H9 (cell line): ENCODE results near the gene ARHGEF10L. TPM values are rescaled to one million over a fixed set of nuclear protein-coding genes. Genes with fewer than 3 reads are reported as not detected.

Experiments
- DNase-seq: peaks from one replicate; pipeline ENCODE4 v3.0.0-alpha.2; 2017
- H2AFZ ChIP-seq: one replicate; pipeline ENCODE4 v1.6.1; 2013; ENCODE audit warnings: mild to moderate bottlenecking, low read length, control low read depth, moderate library complexity
- H2AK5ac ChIP-seq: 2 replicates; pipeline ENCODE4 v1.6.1; 2013; ENCODE audit warnings: low read length, control low read depth, mixed read lengths; ENCODE audit not compliant: insufficient read length
- H2BK120ac ChIP-seq: one replicate; pipeline ENCODE4 v1.6.1; 2013; ENCODE audit warnings: low read depth, mild to moderate bottlenecking, low read length, control low read depth, inconsistent platforms; ENCODE audit not compliant: poor library complexity, severe bottlenecking
- H2BK12ac ChIP-seq: 2 replicates; pipeline ENCODE4 v1.6.1; 2013; ENCODE audit warnings: low read length, control low read depth, mixed read lengths, low read depth; ENCODE audit not compliant: insufficient read length
- H2BK15ac ChIP-seq: 2 replicates; pipeline ENCODE4 v1.6.1; 2013; ENCODE audit warnings: low read depth, low read length, control low read depth
- H2BK20ac ChIP-seq: one replicate; pipeline ENCODE4 v1.6.1; 2013; ENCODE audit warnings: low read depth, mild to moderate bottlenecking, low read length, control low read depth, inconsistent platforms; ENCODE audit not compliant: poor library complexity, severe bottlenecking
- H2BK5ac ChIP-seq: 2 replicates; pipeline ENCODE4 v1.6.1; 2013; ENCODE audit warnings: low read length, control low read depth, mixed read lengths; ENCODE audit not compliant: insufficient read length
- H3K14ac ChIP-seq: 2 replicates; pipeline ENCODE4 v1.6.1; 2013; ENCODE audit warnings: low read length, control low read depth; ENCODE audit not compliant: insufficient read depth
- H3K18ac ChIP-seq: 2 replicates; pipeline ENCODE4 v1.6.1; 2013; ENCODE audit warnings: low read depth, mild to moderate bottlenecking, mixed read lengths, low read length, control low read depth; ENCODE audit not compliant: insufficient read length
- H3K23ac ChIP-seq: 2 replicates; pipeline ENCODE4 v1.6.1; 2013; ENCODE audit warnings: low read length, control low read depth, mixed read lengths, low read depth; ENCODE audit not compliant: insufficient read length
- H3K23me2 ChIP-seq: 2 replicates; pipeline ENCODE4 v1.6.1; 2013; ENCODE audit warnings: low read depth, mild to moderate bottlenecking, mixed read lengths, low read length, control low read depth; ENCODE audit not compliant: insufficient read length, poor library complexity, severe bottlenecking
- H3K27ac ChIP-seq: 2 replicates; pipeline ENCODE4 v1.5.1; 2013; ENCODE audit warnings: low read length, control low read depth, mixed read lengths, low read depth; ENCODE audit not compliant: insufficient read length
- H3K27me3 ChIP-seq: 2 replicates; pipeline ENCODE4 v1.6.1; 2013; ENCODE audit warnings: low read length, control low read depth, inconsistent platforms; ENCODE audit not compliant: insufficient read depth
- H3K4ac ChIP-seq: 2 replicates; pipeline ENCODE4 v1.6.1; 2013; ENCODE audit warnings: low read depth, mild to moderate bottlenecking, control low read depth, inconsistent platforms, low read length, moderate library complexity
- H3K4me1 ChIP-seq: 2 replicates; pipeline ENCODE4 v1.6.1; 2013; ENCODE audit warnings: low read length, control low read depth, inconsistent platforms; ENCODE audit not compliant: insufficient read depth
- H3K4me2 ChIP-seq: 2 replicates; pipeline ENCODE4 v1.6.1; 2013; ENCODE audit warnings: low read length, control low read depth, mixed read lengths; ENCODE audit not compliant: insufficient read length, insufficient read depth
- H3K56ac ChIP-seq: 2 replicates; pipeline ENCODE4 v1.6.1; 2013; ENCODE audit warnings: low read depth, mild to moderate bottlenecking, mixed read lengths, low read length, control low read depth; ENCODE audit not compliant: insufficient read length
- H3K79me1 ChIP-seq: 2 replicates; pipeline ENCODE4 v1.6.1; 2013; ENCODE audit warnings: low read depth, mild to moderate bottlenecking, moderate library complexity, low read length, control low read depth, inconsistent platforms; ENCODE audit not compliant: insufficient read depth, poor library complexity, severe bottlenecking
- H3K79me2 ChIP-seq: 2 replicates; pipeline ENCODE4 v1.6.1; 2013; ENCODE audit warnings: low read length, control low read depth, inconsistent platforms; ENCODE audit not compliant: insufficient read depth
- H3K9ac ChIP-seq: 2 replicates; pipeline ENCODE4 v1.6.1; 2013; ENCODE audit warnings: low read length, control low read depth, mixed read lengths; ENCODE audit not compliant: insufficient read length; ENCODE audit errors: extremely low read depth
- H3K9me3 ChIP-seq: one replicate; pipeline ENCODE4 v1.6.1; 2013; ENCODE audit warnings: low read depth, low read length, inconsistent platforms; ENCODE audit not compliant: control insufficient read depth
- H3T11ph ChIP-seq: one replicate; pipeline ENCODE4 v1.6.1; 2013; ENCODE audit warnings: mild to moderate bottlenecking, low read length, control low read depth, inconsistent platforms
- H4K20me1 ChIP-seq: one replicate; pipeline ENCODE4 v1.6.1; 2013; ENCODE audit not compliant: control insufficient read depth, insufficient read length, insufficient read depth
- H4K5ac ChIP-seq: 2 replicates; pipeline ENCODE4 v1.6.1; 2013; ENCODE audit warnings: low read depth, mild to moderate bottlenecking, mixed read lengths, low read length, control low read depth; ENCODE audit not compliant: insufficient read length
- H4K8ac ChIP-seq: replicated peaks from 2 replicates; pipeline ENCODE4 v1.6.1; 2013; ENCODE audit warnings: low read length, control low read depth, mixed read lengths, low read depth; ENCODE audit not compliant: insufficient read length
- H4K91ac ChIP-seq: 2 replicates; pipeline ENCODE4 v1.6.1; 2013; ENCODE audit warnings: low read depth, mild to moderate bottlenecking, moderate library complexity, mixed read lengths, low read length, control low read depth; ENCODE audit not compliant: insufficient read length
- H3K27ac Mint-ChIP-seq, 3 experiments: 2 replicates in 2 of 3; 3 replicates in 1 of 3; pipeline ENCODE4 v1.8.0; 2020 to 2021; ENCODE audit warnings: mixed read lengths in 3 of 3, mild to moderate bottlenecking in 1 of 3, moderate library complexity in 1 of 3
- H3K27me3 Mint-ChIP-seq: 2 replicates; pipeline ENCODE4 v1.8.0; 2021; ENCODE audit warnings: low read depth, mild to moderate bottlenecking, moderate library complexity, mixed read lengths
- H3K36me3 Mint-ChIP-seq, 3 experiments: 2 replicates in 2 of 3; 3 replicates in 1 of 3; pipeline ENCODE4 v1.8.0; 2020 to 2021; ENCODE audit warnings: low read depth in 3 of 3, mixed read lengths in 3 of 3; ENCODE audit not compliant: insufficient read depth in 1 of 3
- H3K4me1 Mint-ChIP-seq, 2 experiments: 2 replicates each; pipeline ENCODE4 v1.8.0; 2020; ENCODE audit warnings: mixed read lengths in 2 of 2
- H3K4me3 Mint-ChIP-seq, 2 experiments: 2 replicates in 1 of 2; 3 replicates in 1 of 2; pipeline ENCODE4 v1.8.0; 2020 to 2021; ENCODE audit warnings: mild to moderate bottlenecking in 2 of 2, mixed read lengths in 2 of 2, moderate library complexity in 1 of 2
- H3K9me3 Mint-ChIP-seq, 2 experiments: 2 replicates in 1 of 2; 3 replicates in 1 of 2; pipeline ENCODE4 v1.8.0; 2020; ENCODE audit warnings: mild to moderate bottlenecking in 2 of 2, mixed read lengths in 2 of 2, moderate library complexity in 1 of 2
- CTCF ChIP-seq: fragments of 200-600 bp; sonication (generic); conservative IDR thresholded peaks from 3 replicates; pipeline ENCODE4 v1.8.0; 2021; ENCODE audit warnings: antibody characterized with exemption, mild to moderate bottlenecking
- WGBS: extraction: QIAGEN DNeasy Blood & Tissue Kit; methylation state at CpG from one replicate; pipeline ENCODE4 v1.1.7; 2013; ENCODE audit warnings: missing lambda C conversion rate, low lambda C conversion rate, mixed read lengths; ENCODE audit not compliant: insufficient read length; ENCODE audit errors: extremely low coverage; 5-methylcytosine and 5-hydroxymethylcytosine counted together
- total RNA-seq: library from RNA; stranded (reverse); gene quantifications from 2 replicates; pipeline ENCODE4 v1.2.1, GENCODE V29; 2021

The ARHGEF10L gene
- total RNA-seq, 1 experiment from 2014 or later, result 20.2 TPM

- no peaks in the 10 kb centered on the region for H3K4me1 ChIP-seq
- no peak overlapping the region for H3K4ac ChIP-seq
- no peaks in the 10 kb centered on the region for H3K79me1 ChIP-seq
- no peak overlapping the region for H2BK120ac ChIP-seq
- no peak overlapping the region for H2BK15ac ChIP-seq
- H3K27ac ChIP-seq, result no peak overlapping the region
- H3K9ac ChIP-seq, result no peak overlapping the region
- H3K23ac ChIP-seq, result no peak overlapping the region
- H3K14ac ChIP-seq, result no peak overlapping the region
- no peak overlapping the region for H3K56ac ChIP-seq
- no peak overlapping the region for H2BK20ac ChIP-seq
- H3K4me3 Mint-ChIP-seq, result no peak overlapping the region; a peak in 1 of 5 replicates
- H2AFZ ChIP-seq, result no peak overlapping the region
- no peak overlapping the region for H2AK5ac ChIP-seq
- no peaks in the 10 kb centered on the region for H3K23me2 ChIP-seq
- no peak overlapping the region for H3T11ph ChIP-seq
- H3K4me1 Mint-ChIP-seq, result peaks cover 27 to 34% of the 10 kb centered on the region in 2 experiments
- no peak for TF ChIP-seq CTCF
- no peaks in the 10 kb centered on the region for H3K79me2 ChIP-seq
- no peak overlapping the region for H2BK5ac ChIP-seq
- no peak for DNase-seq
- H4K5ac ChIP-seq, result no peak overlapping the region
- no peak overlapping the region for H4K91ac ChIP-seq
- H2BK12ac ChIP-seq, result no peak overlapping the region
- H4K8ac ChIP-seq, result no peak overlapping the region
- H3K27me3 Mint-ChIP-seq, result no peaks in the 10 kb centered on the region
- no peaks in the 10 kb centered on the region for H3K27me3 ChIP-seq
- no peaks in the 10 kb centered on the region for H3K9me3 ChIP-seq
- no peaks in the 10 kb centered on the region for H3K9me3 Mint-ChIP-seq
- no peak overlapping the region for H3K18ac ChIP-seq
- no CpG with 5 or more reads among the region's 12 CpGs for WGBS
- peaks cover 20 to 44% (median 37%) of the 10 kb centered on the region in 3 experiments for H3K36me3 Mint-ChIP-seq
- H4K20me1 ChIP-seq, result no peaks in the 10 kb centered on the region
- no peak overlapping the region for H3K4me2 ChIP-seq
- peak overlapping the region in 1 of 3 experiments; percentile 50; a peak in 1 of 7 replicates for H3K27ac Mint-ChIP-seq
These were observed 128.7 kb downstream of the ARHGEF10L start for GRCh38 chr1:17668195-17668594.
